Measurements from ENCODE around the gene CDH4.

CDH4 gene

DNA sequence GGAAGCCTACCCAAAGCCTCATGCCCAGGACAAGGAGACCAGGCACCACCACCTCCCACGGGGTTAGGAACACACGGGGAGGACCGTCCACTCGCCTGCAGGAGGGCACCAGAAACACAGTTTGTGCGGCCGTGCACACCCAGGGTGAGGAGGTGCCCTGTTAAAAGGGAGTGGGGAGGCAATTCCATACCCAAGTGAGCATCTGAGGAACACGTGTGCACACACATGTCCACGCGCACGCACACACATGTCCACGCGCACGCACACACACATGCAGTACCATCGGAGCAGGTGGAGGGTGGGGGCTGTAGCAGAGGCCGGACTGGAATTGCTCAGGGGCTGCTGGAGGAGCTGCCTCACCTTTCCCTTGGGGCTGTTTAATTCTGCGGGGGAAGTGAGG lies 554.3 kb downstream of the CDH4 start:
- DNase-seq (ENCODE audit: low read depth), result no peak

- no peak for DNase-seq (ENCODE audit: low read depth)
These were observed 554.9 kb downstream of the CDH4 start for GRCh38 chr20:61806995-61807394.

DNA sequence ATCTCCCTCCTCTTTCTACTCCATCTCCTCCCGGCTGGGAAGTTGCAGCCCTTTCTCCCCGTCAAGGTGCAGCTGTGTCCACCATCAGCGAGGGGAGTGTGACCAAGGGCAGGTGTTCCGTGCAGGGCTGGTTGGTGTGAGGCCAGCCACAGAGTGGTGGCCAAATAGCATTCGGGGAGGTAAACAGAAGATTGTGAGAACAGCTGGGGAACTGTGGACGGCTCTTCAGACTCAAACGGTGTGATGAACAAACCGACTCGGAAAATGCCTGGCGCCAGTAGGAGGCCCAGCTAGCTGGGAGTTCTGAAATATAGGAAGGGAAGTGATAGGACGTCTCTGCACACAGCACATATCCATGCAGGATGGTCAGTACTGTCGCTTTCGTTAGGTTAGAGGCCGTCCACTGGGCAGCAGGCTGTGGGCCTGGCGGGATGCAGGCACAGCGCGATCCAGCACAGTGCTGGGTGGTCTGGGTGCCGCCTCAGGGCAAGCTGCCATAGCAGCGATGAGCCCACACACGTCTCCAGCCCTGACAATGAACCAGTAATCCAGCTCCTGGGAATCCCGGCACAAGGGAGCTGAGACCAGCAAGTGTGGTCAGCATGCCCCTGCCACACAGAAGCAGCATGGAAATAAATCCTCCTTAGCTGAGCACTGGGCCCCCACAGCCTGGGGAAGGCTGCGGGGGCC lies 555.6 kb downstream of the CDH4 start:
- DNase-seq (ENCODE audit: low read depth), result no peak

GRCh38 chr20:61808447-61808846 lies 556.4 kb downstream of the CDH4 start:
- DNase-seq (ENCODE audit: low read depth), result no peak

- no peak for DNase-seq (ENCODE audit: low read depth)
These were observed 557.1 kb downstream of the CDH4 start for GRCh38 chr20:61809006-61809770.

DNA sequence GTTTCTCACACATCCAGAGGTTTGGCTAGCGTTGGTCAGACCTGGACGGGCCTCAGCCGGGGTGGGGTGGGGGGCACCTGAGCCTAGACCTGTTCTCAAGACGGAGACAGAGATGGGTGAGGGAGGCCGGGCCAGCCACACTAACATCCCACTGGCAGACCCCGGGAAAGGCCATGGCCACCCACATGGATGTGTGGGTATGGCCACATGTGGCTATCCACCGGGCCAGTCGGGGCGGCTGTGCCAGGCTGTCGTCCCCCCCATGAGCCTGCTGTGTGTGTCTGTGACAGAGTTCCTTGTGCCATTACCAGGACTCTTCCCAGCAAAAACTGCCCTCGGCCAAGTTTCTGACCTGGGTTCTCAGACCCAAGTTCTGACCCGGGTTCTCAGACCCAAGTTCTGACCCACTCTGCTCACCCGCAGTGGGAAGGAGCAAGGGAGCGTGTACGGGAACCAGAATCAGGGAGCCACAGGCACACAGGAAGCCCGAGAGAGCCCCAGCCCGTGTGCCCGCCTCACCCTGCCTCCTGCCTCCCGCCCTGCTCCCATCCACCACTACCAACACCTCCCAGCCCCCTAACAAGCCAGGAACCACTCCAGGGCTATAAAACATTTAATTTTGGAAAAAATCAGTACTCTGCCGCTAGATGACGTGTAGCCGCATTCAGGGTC lies 558.1 kb downstream of the CDH4 start:
- DNase-seq (ENCODE audit: low read depth), result no peak

GRCh38 chr20:61810738-61811135 lies 558.7 kb downstream of the CDH4 start:
- DNase-seq (ENCODE audit: low read depth), result no peak

DNA sequence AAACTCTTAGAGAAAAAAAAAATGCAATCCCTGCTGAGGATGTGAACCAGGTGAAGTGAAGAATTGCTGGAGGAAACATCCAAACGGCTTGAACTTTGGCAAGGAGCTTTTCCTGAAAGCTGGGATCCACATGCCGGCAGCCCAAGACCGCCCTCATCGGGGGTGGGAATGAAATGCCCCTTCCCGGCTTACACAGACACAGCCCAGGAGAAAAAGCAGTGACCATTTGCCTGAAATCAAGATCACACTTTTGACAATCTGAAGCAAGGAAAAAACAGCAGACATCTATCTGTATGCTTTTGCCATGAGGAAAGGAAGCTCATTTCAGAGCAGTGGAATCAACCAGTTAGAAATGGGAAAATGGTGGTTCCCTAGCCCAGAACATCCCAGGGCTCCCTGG lies 559.1 kb downstream of the CDH4 start:
- no peak for DNase-seq (ENCODE audit: low read depth)

- DNase-seq (ENCODE audit: low read depth), result no peak
These were observed 560.2 kb downstream of the CDH4 start for GRCh38 chr20:61812121-61812844.

DNA sequence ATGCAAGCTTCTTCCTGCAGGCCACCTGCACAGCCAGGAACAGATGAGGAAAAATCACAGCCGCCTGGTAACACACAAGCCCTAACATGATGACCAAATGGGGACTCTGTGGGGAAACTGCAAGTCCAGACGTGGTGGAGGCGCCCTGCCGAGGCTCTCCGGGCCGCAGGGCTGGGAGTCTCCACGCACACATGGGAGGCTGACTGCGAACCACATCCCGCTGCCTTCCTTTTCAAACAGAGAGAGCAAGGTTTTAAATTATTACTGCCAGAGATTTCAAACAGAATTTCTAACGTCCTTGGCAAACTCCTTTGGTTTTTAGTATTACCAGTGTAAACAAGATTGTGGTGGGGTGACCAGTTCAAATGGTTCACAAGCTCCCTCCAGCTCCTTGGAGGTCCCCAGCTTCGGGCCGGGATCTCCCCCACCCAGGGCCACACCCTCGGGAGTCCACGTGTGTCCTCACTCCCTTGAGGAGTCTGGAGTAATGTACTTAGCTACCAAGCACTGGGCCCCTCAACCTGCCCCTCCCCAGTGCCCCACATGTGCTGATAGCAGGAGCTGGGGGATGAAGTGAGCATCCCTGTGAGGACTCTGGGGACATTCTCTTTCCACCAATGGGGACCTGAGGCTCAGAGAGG lies 560.9 kb downstream of the CDH4 start:
- no peak for DNase-seq (ENCODE audit: low read depth)

DNA sequence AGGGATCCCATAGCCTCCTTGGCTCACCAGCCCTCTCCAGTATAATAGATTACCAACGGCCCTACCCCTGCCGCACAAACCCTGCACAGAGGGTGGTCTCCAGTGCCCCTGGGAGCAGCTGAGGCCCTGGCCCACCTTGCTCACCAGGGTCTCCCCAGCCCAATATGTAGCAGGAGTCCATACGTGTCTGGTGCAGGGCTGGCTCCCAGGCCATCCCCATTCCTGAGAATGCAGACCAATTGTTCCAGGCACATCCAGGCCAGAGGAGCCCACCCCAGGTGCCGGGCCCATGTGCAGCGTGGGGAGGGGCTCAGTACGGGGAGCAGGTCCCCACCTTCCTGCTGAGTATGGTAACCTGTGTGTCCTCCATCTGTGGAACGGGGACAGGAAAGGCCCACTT lies 561.7 kb downstream of the CDH4 start:
- DNase-seq (ENCODE audit: low read depth), result no peak

GRCh38 chr20:61814244-61814643 lies 562.2 kb downstream of the CDH4 start:
- DNase-seq (ENCODE audit: low read depth), result no peak

DNA sequence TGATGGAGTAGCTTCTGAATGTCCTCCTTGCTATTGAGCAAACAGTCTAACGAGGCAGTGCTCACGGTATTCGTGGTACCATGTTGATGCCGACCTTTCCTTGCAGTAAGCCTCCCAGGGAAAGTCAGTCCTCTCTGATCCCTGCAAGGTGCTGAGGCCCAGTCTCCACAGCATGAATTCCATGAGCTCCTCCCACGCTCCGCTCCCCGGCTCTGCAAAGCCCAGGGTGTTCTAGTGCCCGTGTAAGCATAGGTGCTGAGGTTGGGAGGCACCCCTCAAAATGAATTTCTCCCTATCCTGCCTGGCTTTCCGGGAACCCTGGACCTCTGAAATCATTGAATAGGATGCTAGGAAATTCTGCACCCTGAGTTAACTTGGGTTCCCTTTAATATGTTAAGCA lies 562.7 kb downstream of the CDH4 start:
- DNase-seq (ENCODE audit: low read depth), result no peak

- no peak for DNase-seq (ENCODE audit: low read depth)
These were observed 563.1 kb downstream of the CDH4 start for GRCh38 chr20:61815176-61815575.

- no peak for DNase-seq (ENCODE audit: low read depth)
These were observed 563.6 kb downstream of the CDH4 start for GRCh38 chr20:61815678-61816077.

GRCh38 chr20:61816606-61817460 lies 564.8 kb downstream of the CDH4 start:
- no peak for DNase-seq (ENCODE audit: low read depth)

DNA sequence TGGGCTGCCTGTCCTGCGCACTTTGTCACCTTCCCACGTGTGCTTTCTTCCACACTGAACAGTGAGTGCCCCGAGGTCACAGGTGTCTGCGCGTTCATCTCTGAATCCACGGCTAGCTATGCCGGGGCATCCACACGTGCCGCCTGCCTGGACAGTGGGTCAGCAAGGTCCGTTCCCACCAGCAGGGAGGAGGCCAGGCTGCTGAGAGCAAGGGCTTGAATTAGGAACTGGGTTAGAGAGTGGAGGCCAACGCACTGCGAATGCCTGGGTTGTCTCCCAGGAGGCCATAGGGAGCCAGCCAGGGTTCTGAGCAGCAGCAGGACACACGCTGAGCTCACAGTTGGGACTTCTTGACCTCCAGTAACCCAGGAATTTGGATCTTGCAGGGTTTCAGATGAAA lies 565.5 kb downstream of the CDH4 start:
- DNase-seq (ENCODE audit: low read depth), result no peak

DNA sequence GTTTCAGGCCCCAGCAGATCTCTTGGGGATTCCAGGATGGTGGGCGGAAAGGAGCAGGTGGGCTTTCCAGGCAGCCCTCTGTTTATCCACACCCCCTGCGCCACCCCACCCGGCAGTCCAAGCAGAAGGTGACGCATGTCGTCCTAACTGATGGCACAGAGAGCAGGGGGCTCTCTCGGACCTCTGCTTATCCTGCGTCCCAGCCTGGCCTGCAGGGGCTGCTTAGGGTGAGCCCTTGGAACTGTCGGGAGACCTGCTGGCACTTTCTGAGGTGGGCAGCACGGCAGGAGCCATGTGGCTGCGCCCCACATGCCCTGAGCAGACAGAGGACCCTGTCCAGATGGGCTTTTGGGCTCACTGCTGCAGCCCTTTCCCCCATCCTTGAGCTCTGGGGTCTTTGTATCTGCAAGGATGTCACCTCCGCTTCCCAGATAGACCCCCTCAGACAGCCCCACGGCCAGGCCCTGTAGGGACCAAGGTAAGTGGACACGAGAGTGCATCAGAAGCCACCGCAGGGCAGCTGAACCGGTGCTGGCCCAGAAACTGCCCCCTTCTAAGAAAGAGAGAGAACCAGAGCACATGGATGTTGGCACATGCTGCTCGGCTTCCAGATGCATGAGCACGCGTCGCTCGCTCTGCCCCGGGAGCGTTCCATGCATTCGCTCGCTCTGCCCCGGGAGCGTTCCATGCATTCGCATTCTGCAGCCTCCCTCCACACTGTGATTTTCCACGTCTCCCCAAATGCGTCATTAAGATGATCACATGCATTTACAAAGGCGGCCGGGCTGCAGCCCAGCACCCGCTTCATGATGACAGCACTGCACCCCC lies 566.9 kb downstream of the CDH4 start:
- DNase-seq (ENCODE audit: low read depth), result no peak

- DNase-seq (ENCODE audit: low read depth), result no peak
These were observed 567.4 kb downstream of the CDH4 start for GRCh38 chr20:61819574-61819846.

All from activated T-cell treated with anti-CD3 and anti-CD28 coated beads for 48 hours (primary cell).